Measurements from ENCODE around the gene GTF2H1.

GTF2H1 gene

DNA sequence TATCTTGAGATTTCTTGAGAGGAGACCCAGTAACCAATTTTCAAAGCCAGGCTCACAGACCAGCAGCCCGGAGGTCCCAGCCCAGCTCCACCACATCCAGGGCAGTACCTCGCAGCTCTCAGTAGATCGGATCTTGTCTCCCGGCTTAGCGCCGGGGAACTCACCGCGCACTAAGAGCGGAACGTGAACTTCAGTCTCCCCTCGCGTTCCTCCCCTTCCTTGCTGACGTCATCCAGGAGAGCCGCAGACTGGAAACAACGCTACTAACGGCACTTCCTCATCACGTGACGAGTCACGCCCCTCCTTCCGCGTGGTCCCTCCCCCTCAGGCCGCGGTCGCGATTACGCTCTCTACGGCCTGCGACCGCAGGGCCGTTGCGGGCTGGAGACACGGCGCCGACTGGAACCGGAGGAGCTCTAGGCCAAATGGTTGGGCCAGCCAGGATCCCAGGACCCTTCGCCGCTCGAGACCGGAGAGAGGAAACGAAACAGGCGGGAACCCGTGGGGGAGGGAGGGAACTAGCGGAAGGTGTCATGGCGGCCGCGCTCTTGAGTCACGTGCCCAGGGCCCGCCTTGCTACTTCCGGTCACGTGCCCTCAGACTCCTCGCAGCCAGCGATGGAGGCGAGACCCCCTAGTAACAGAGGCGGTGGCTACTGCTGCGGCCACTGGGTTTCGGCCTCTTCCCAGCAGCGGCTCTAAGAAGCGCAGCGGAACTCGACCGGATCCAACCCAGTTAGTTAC lies at the start of gene GTF2H1, which contains the start of gene HPS5:
TSS of gene GTF2H1 (plus strand) at position 599 of the 743 bp plus-strand sequence. CDS start 10,508 bp downstream, outside the sequence.
TSS of gene HPS5 (minus strand) at position 172 of the 743 bp plus-strand sequence. CDS start 4,282 bp downstream, outside the sequence.
- DNase-seq (ENCODE audit: low read depth): peak; percentile 93

DNA sequence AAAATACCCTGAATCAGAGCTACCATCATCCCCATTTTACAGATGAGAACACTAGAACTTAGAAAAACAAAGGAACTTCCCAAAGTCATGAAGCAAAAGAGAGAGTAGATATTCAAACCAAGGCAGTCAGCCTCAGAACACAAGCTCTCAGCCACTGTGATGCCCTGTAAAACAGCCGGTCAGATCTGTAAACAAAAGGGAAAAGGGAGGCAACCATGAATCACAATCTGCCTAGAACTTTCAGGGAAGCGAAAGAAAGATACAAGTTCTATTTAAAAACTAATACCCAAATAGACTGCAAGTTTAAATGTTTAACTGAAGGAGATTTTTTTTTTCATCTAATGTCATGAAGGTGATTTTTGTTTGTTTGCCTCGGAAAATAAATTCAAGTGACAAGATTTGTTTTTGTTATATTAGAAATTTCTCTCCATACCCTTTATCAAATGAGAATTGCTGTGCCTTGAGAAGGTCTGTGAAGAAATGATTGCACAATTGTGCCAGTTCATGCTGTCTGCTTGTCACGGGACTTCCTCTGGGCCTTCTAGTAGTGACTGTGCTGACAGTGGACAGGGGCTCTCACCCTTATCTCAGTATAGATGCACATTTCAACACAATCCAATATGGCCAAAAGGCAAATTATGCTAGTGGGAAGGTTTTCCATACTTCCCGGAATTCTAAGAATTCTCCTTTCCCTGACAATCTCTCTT lies 44.6 kb upstream of the GTF2H1 start:
- no peak for DNase-seq (ENCODE audit: low read depth)
- no peak overlapping the region for H3K4me3 ChIP-seq (ENCODE audit: low read depth, low read length)

More for the DNA sequence above, at the start of gene GTF2H1, which contains the start of gene HPS5:
- peak within 1 kb of the TSS; percentile 96 for H3K4me3 ChIP-seq (ENCODE audit: low read depth, low read length)

DNA sequence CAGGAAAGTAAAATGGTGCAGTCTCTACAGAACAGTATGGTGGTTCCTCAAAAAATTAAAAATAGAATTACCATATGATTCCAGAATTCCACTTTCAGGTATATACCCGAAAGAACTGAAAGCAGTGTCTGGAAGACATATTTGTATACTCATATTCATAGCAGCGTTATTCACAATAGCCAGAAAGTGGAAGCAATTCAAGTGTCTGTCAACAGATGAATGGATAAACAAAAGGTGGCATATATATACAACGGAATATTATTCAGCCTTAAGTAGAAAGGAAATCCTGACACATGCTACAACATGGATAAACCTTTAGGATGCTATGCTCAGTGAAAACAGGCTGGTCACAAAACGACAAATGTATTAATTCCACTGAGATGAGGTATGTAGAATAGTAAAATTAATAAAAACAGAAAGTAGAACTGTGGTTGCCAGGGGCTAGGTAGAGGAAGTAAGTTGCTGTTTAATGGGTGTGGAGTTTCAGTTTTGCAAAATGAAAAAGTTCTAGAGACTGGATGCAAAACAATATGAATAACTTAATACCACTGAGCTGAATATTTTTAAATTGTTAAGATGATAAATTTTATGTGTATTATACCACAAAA lies 41.8 kb upstream of the GTF2H1 start:
- no peak for DNase-seq (ENCODE audit: low read depth)
- H3K4me3 ChIP-seq (ENCODE audit: low read depth, low read length): no peak overlapping the region

DNA sequence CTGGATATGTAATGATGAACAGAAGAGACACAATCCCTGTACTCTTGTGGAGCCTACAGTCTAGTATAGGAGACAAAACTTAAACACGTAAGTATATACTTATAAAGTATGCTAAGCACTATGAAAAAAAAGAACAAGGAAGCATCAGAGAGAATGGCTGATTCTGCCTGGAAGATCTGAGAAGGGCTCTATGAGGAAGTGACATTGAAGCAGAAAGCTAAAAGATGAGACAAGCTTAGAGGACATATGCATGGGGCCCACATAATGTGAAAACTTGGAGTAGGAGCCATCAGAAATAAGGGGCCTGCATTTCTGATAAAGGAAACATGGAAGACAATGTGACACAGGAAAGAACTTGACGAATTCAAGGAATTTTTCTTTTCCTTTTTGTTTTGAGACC lies 39.7 kb upstream of the GTF2H1 start:
- no peak overlapping the region for H3K4me3 ChIP-seq (ENCODE audit: low read depth, low read length)
- no peak for DNase-seq (ENCODE audit: low read depth)

DNA sequence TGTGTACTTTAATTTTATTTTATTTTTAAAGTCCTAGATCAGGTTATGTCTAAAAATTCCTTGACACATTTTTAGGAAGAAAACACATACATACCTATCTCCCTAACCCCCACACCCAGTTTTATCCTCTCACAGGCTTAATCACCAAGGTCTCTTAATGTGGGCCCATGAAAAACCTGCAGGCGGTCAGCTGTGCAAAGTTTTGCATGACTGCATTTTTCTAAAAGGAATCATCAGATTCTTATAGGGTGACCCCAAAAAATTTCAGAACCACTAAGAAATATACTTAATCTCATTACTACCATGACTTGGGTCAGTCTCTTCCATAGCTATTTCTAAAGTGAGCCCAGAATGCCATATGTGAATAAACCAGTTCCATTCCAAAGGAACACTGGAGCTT lies 36.5 kb upstream of the GTF2H1 start:
- no peak for DNase-seq (ENCODE audit: low read depth)
- H3K4me3 ChIP-seq (ENCODE audit: low read depth, low read length): no peak overlapping the region

DNA sequence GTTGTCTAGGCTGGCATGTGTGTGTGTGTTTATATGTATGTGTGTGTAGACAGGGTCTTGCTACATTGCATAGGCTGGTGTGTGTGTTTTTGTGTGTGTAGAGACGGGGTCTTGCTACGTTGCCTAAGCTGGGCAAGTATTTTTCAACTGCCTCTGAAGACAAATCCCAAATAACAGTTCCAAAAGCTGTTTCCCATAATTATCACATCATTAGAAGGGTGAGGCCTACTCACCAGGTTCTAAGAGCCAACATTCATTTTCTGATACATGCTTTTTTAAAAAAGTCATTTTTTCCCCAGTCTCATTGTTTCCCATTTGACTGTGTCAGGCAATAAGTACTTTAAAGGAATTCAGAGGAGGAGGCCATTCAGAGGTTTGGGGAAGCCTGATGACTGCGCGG lies 33.5 kb upstream of the GTF2H1 start:
- DNase-seq (ENCODE audit: low read depth): no peak
- no peak overlapping the region for H3K4me3 ChIP-seq (ENCODE audit: low read depth, low read length)

DNA sequence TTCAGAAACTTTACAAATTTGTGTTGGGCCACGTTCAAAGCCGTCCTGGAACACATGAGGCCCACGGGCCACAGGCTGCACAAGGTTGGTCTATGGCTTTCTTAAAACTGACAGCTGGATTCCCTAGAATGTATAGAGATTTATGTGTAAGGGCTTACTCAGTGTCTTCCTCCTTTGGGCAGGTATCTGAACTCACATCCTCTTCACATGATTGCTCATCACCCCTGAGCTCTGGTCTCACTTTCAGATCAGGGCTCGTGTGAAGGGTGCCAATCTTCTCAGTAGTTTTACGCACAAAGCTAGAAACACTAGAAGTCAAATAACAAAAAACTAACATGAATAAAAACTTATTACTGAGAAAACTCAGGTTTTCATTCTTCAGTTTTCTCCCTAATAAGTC lies 27.5 kb upstream of the GTF2H1 start:
- H3K4me3 ChIP-seq (ENCODE audit: low read depth, low read length): no peak overlapping the region
- no peak for DNase-seq (ENCODE audit: low read depth)

DNA sequence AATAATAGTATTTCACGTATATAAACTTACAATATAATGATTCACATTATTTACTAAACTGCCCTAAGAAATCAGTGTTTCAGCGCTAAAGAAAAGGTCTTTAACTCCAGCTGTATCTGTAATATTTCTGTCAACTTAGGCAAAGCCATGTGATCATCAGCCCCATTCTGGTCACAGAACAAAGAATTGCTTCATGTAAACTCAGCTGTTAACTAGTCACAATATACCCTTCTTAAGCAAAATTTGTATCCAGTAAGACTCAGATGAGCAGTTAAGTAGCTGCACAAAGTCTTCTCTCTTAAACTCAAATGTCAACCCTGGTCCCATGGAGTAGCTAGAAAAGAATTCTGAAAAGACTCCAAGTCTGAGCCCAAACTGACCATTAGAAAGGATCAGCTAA lies 27.1 kb upstream of the GTF2H1 start:
- DNase-seq (ENCODE audit: low read depth): no peak
- no peak overlapping the region for H3K4me3 ChIP-seq (ENCODE audit: low read depth, low read length)

DNA sequence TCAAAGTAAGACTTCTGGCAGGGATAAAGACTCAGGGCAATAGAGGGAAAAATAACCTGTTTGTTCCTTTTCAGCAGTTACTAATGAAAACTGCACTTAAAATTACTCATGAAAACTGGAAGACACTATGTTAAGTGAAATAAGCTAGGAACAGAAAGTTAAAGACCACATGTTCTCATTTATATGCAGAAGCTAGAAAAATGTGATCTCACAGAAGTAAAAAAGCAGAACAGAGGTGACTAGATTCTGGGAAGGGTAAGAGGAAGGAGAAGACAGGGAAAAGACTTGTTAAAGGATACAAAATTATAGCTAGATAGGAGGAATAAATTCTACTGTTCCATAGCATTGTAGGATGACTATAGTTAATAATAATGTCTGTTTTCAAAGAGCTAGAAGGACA lies 22.6 kb upstream of the GTF2H1 start:
- H3K4me3 ChIP-seq (ENCODE audit: low read depth, low read length): no peak overlapping the region
- DNase-seq (ENCODE audit: low read depth): no peak

DNA sequence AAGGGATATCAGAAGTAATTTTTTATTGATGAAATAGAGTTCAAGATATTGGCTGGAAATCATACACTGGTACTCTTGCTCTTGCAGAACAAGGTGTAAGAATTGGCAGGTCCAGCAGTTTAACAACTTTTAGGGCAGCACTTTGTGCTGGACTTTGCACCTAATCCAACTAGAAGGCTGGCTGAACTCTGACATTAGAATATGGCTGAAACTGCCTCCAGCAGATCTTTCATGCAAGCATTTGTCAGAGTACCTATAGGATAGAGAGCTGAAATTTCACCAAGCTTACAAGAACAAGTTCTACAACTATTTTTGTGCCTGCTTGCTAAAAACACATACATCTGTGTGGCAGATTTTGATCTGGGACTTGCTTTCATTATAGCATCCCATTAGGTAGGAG lies 17.6 kb upstream of the GTF2H1 start:
- H3K4me3 ChIP-seq (ENCODE audit: low read depth, low read length): no peak overlapping the region
- no peak for DNase-seq (ENCODE audit: low read depth)

DNA sequence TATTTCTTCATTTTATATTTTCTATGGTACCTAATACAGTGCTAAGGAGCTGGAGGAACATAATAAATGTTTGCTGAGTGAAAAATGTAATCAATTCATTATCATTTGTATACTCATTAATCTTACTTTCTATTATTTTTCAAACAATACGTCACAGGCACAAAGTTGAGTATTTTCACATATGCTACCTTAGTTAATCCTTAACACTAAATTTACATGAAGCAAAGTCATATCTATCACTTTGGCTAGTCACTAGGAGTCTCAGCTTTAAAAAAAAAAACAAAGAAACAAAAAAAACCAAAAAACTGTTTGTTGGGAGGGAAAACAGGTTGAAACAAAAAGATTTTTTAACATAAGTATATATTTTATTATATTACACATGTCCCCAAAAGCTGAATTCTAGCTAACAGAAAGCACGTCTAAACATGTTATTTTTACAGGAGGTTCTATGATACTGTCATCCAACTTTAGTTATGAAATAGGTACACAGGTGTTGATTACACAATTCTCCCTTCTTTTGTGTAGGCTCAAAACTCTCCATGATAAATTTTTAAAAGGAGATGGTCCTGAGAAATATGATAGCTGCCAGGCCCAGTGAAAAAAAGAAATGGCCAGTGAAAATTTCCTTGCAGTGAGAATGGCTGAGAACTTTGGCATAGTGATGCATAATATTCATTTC lies 14.8 kb upstream of the GTF2H1 start:
- no peak overlapping the region for H3K4me3 ChIP-seq (ENCODE audit: low read depth, low read length)
- DNase-seq (ENCODE audit: low read depth): no peak

DNA sequence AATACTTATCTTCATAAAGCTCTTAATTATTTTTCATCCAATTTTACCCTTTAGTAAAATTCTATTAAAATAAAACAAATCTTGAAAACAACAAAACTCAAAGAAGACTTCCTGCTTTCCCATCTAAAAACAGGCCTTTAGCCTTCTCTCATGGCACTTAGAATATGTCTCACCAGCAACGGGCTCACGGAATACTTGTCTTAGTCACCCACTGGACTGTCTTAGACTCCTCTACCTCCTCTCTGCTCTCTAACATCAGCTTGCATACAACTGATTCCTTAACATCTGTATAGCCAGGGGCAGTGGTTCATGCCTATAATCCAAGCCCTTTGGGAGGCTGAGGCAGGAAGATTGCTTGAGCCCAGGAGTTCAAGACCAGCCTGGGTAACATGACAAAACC lies 14.1 kb upstream of the GTF2H1 start:
- no peak overlapping the region for H3K4me3 ChIP-seq (ENCODE audit: low read depth, low read length)
- DNase-seq (ENCODE audit: low read depth): no peak

DNA sequence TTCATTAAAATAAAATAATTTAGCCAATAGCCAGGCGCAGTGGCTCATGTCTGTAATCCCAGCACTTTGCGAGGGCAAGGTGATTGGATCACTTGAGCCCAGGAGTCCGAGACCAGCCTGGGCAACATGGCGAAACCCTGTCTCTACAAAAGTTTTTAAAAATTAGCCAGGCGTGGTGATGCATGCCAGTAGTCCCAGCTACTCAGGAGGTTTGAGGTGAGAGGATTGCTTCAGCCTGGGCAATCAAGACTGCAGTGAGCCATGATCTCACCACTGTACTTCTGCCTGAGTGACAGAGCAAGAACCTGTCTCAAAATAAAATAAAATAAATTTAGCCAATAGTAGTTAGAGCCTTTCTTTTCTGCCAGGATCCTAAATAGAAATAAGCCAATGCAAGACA lies 12.7 kb upstream of the GTF2H1 start:
- DNase-seq (ENCODE audit: low read depth): no peak
- H3K4me3 ChIP-seq (ENCODE audit: low read depth, low read length): no peak overlapping the region

DNA sequence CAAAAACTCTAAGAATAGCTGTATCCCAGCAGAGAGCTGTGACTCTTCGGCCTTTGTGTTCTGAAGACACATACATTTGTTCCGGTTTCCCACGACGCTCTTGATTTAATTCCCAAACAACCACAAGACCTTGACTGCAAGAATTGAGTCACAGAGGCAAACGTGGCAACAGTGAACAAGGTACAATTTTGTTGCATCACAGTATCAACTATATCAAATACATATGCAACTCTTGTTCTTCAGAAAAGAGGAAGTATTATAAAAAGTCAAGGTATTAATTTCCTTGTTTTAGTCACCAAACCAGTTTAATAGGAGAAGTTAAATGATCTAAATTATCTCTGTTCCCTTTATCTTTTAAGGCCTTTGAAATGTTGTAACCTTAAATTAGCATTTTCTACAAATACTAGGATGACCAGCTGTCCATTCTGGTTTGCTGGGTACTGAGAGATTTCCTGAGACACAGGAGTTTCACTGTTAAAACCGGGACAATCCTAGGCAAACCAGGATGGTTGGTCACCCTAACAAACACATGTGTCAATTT lies 11.5 kb upstream of the GTF2H1 start:
- H3K4me3 ChIP-seq (ENCODE audit: low read depth, low read length): no peak overlapping the region
- no peak for DNase-seq (ENCODE audit: low read depth)

DNA sequence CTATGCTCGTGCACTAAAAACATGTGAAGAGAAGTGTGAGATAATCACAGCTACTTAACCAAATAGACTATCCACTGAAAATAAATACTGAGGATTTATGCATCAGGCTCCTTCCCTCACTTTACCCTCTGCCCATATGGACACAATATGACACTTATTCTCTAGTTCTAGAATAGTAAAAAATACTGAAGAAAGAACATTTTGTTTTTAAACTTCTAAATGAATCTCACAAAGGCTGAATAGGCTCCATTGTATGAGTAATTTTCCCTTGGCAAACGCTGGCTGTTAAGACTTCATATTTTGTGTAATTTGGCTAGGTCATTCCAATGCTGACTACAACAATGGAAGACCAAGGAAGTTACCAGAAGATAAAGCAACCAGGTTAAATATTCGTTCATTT lies 10.4 kb upstream of the GTF2H1 start:
- no peak overlapping the region for H3K4me3 ChIP-seq (ENCODE audit: low read depth, low read length)
- no peak for DNase-seq (ENCODE audit: low read depth)

DNA sequence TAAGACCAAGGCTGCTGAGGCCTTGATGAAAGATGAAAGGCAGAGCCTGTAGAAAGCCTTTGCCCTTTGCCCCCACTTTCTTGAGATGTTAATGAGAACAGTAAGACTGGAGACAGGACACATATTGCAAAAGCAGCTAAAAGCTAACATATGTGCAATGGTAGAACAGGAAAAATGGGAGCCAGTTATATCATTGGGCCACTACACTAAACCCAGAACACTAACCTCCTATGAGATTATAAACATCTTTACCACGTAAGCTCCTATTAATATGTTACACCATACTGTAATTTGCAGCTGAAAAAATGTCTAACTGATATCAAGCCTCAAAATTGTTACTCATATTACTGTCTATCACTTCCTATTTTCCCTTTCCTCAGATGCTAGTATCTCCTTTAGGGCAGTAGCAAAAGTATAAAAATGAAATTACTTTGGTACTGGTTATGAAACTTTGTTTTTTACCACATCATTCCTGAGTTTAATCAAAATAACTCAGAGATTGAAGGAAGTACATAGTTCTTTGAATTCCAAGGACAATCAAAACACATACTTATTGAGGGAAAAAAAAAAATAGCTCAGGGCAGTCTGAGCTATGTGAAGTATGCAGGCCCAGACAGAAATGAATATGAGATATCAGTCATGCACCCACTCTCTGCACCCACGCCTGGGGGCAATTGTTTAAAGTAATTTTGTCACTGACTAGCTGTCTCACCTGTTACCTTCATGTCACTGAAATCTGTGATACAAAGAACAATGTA lies 9.5 kb upstream of the GTF2H1 start:
- no peak for DNase-seq (ENCODE audit: low read depth)
- H3K4me3 ChIP-seq (ENCODE audit: low read depth, low read length): no peak overlapping the region

DNA sequence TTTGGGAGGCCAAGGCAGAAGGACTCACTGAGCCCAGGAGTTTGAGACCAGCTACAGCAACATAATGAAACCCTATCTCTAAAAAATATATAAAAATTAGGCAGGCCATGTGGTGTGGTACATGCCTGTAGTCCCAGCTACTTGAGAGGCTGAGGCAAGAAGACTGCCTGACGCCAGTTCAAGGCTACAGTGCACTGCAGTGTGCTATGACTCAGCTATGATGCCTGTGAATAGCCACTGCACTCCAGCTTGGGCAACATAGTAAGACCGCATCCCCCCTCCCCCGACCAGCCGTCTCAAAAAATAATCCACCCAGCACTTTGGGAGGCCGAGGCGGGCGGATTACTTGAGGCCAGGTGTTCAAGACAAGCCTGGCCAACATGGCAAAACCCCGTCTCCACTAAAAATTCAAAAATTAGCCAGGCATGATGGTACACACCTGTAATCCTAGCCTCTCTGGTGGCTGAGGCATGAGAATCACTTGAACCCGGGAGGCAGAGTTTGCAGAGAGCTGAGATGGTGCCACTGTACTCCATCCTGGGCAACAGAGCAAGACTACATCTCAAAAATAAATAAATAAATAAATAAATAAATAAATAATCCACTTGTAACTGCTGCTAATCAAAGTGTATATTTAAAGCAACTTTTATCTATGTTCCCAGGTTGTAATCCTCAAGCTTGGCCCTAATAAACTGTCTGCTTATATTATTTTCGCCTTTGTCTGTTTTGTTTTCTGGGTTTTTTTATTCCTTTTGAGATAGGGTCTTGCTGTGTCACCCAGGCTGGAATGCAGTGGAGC lies 8.2 kb upstream of the GTF2H1 start:
- H3K4me3 ChIP-seq (ENCODE audit: low read depth, low read length): no peak overlapping the region
- no peak for DNase-seq (ENCODE audit: low read depth)

DNA sequence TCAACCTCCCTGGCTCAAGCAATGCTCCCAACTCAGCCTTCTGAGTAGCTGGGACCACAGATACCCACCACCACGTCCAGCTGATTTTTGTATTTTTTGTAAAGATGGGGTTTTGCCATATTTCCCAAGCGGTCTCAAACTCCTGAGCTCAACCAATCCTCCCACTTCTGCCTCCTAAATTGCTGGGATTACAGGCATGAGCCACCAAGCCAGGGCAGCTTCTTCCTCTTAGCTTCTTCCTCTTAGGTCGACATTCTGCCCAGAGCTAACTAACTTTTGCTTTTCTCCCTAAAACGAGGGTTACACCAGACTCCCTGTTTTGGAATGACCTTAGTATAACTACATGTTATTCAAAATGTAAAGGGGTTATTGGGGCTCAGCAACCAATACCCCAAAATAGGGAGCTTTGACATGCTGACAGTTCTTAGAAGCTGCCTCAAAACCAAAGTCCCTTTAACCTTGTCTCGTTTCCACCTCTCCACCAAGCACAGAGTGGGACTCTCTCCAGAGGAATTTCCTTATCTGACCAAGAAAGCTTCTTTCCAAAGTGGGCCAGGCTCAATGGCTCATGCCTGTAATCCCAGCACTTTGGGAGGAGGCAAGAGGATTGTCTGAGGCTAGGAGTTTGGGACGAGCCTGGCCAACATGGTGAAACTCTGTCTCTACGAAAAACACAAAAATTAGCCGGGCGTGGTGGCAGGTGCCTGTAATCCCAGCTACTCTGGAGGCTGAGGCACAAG lies 7.4 kb upstream of the GTF2H1 start:
- no peak for DNase-seq (ENCODE audit: low read depth)
- no peak overlapping the region for H3K4me3 ChIP-seq (ENCODE audit: low read depth, low read length)
